Measurements from ENCODE around the gene EXOC5.

EXOC5 gene

GRCh38 chr14:57246933-57247657 lies 21.6 kb downstream of the EXOC5 start:
- TF ChIP-seq EP300 (IDR thresholded peaks at IDR 0.05; ENCODE audit: borderline replicate concordance) (no peak), YY1 (IDR thresholded peaks at IDR 0.05; ENCODE audit: low read depth) (no peak), TCF12 (IDR thresholded peaks at IDR 0.05; ENCODE audit: low read depth) (no peak), TAF1 (IDR thresholded peaks at IDR 0.05; ENCODE audit: low read depth) (no peak), MAX (IDR thresholded peaks at IDR 0.05) (no peak), ZBTB7A (IDR thresholded peaks at IDR 0.05; ENCODE audit: low read depth) (no peak), USF1 (IDR thresholded peaks at IDR 0.05) (no peak), CEBPB (IDR thresholded peaks at IDR 0.05) (no peak)

- TF ChIP-seq EP300 (IDR thresholded peaks at IDR 0.05; ENCODE audit: borderline replicate concordance) (no peak), CREB1 (IDR thresholded peaks at IDR 0.05; ENCODE audit: low read depth) (no peak), TEAD4 (IDR thresholded peaks at IDR 0.05) (no peak), TCF12 (IDR thresholded peaks at IDR 0.05; ENCODE audit: low read depth) (no peak), FOXM1 (IDR thresholded peaks at IDR 0.05; ENCODE audit: borderline replicate concordance, low read depth) (no peak), ZBTB7A (IDR thresholded peaks at IDR 0.05; ENCODE audit: low read depth) (no peak), MAX (IDR thresholded peaks at IDR 0.05) (no peak), CEBPB (IDR thresholded peaks at IDR 0.05) (no peak), REST (IDR thresholded peaks at IDR 0.05; ENCODE audit: low read depth) (no peak), USF1 (IDR thresholded peaks at IDR 0.05) (no peak), NFIC (IDR thresholded peaks at IDR 0.05) (no peak), YY1 (IDR thresholded peaks at IDR 0.05; ENCODE audit: low read depth) (no peak), RAD21 (IDR thresholded peaks at IDR 0.05; ENCODE audit: low read depth) (no peak), EGR1 (IDR thresholded peaks at IDR 0.05) (no peak), TAF1 (IDR thresholded peaks at IDR 0.05; ENCODE audit: low read depth) (no peak)
Measured at GRCh38 chr14:57245941-57246340, 22.8 kb downstream of the EXOC5 start.

GRCh38 chr14:57244106-57244505 lies 24.6 kb downstream of the EXOC5 start:
- TF ChIP-seq MAX (IDR thresholded peaks at IDR 0.05), result no peak
- no peak for TF ChIP-seq CREB1 (IDR thresholded peaks at IDR 0.05; ENCODE audit: low read depth)
- TF ChIP-seq TAF1 (IDR thresholded peaks at IDR 0.05; ENCODE audit: low read depth), result no peak
- no peak for TF ChIP-seq TEAD4 (IDR thresholded peaks at IDR 0.05)
- TF ChIP-seq REST (IDR thresholded peaks at IDR 0.05; ENCODE audit: low read depth), result no peak
- TF ChIP-seq USF1 (IDR thresholded peaks at IDR 0.05), result no peak
- no peak for TF ChIP-seq ZBTB7A (IDR thresholded peaks at IDR 0.05; ENCODE audit: low read depth)
- no peak for TF ChIP-seq NFIC (IDR thresholded peaks at IDR 0.05)
- no peak for TF ChIP-seq RAD21 (IDR thresholded peaks at IDR 0.05; ENCODE audit: low read depth)
- no peak for TF ChIP-seq EGR1 (IDR thresholded peaks at IDR 0.05)
- no peak for TF ChIP-seq YY1 (IDR thresholded peaks at IDR 0.05; ENCODE audit: low read depth)
- TF ChIP-seq TCF12 (IDR thresholded peaks at IDR 0.05; ENCODE audit: low read depth), result no peak
- TF ChIP-seq CEBPB (IDR thresholded peaks at IDR 0.05), result no peak
- TF ChIP-seq FOXM1 (IDR thresholded peaks at IDR 0.05; ENCODE audit: borderline replicate concordance, low read depth), result no peak
- TF ChIP-seq EP300 (IDR thresholded peaks at IDR 0.05; ENCODE audit: borderline replicate concordance), result no peak

- TF ChIP-seq NFIC (IDR thresholded peaks at IDR 0.05), result no peak
- no peak for TF ChIP-seq REST (IDR thresholded peaks at IDR 0.05; ENCODE audit: low read depth)
- no peak for TF ChIP-seq TAF1 (IDR thresholded peaks at IDR 0.05; ENCODE audit: low read depth)
- no peak for TF ChIP-seq ZBTB7A (IDR thresholded peaks at IDR 0.05; ENCODE audit: low read depth)
- no peak for TF ChIP-seq MAX (IDR thresholded peaks at IDR 0.05)
- no peak for TF ChIP-seq TCF12 (IDR thresholded peaks at IDR 0.05; ENCODE audit: low read depth)
- no peak for TF ChIP-seq YY1 (IDR thresholded peaks at IDR 0.05; ENCODE audit: low read depth)
- TF ChIP-seq USF1 (IDR thresholded peaks at IDR 0.05), result no peak
- no peak for TF ChIP-seq TEAD4 (IDR thresholded peaks at IDR 0.05)
- no peak for TF ChIP-seq FOXM1 (IDR thresholded peaks at IDR 0.05; ENCODE audit: borderline replicate concordance, low read depth)
- no peak for TF ChIP-seq EP300 (IDR thresholded peaks at IDR 0.05; ENCODE audit: borderline replicate concordance)
- TF ChIP-seq EGR1 (IDR thresholded peaks at IDR 0.05), result no peak
- no peak for TF ChIP-seq RAD21 (IDR thresholded peaks at IDR 0.05; ENCODE audit: low read depth)
- no peak for TF ChIP-seq CREB1 (IDR thresholded peaks at IDR 0.05; ENCODE audit: low read depth)
- no peak for TF ChIP-seq CEBPB (IDR thresholded peaks at IDR 0.05)
Measured at GRCh38 chr14:57243320-57243719, 25.4 kb downstream of the EXOC5 start.

Measured in Ishikawa (cell line).